ENCODE data around the gene SRP9. TPM values are rescaled to one million over a fixed set of nuclear protein-coding genes. Genes with fewer than 3 reads are reported as not detected.

The SRP9 gene
- total and polyA plus RNA-seq, 2 experiments from 2014 or later = 360 to 414 TPM

GRCh38 chr1:225772323-225772768 lies 5.3 kb upstream of the SRP9 start:
- H2AFZ ChIP-seq = peak overlapping the region; percentile 36
- TF ChIP-seq EZH2 (IDR thresholded peaks at IDR 0.05; ENCODE audit: borderline replicate concordance) = no peak
- TF ChIP-seq, protein P1, sequence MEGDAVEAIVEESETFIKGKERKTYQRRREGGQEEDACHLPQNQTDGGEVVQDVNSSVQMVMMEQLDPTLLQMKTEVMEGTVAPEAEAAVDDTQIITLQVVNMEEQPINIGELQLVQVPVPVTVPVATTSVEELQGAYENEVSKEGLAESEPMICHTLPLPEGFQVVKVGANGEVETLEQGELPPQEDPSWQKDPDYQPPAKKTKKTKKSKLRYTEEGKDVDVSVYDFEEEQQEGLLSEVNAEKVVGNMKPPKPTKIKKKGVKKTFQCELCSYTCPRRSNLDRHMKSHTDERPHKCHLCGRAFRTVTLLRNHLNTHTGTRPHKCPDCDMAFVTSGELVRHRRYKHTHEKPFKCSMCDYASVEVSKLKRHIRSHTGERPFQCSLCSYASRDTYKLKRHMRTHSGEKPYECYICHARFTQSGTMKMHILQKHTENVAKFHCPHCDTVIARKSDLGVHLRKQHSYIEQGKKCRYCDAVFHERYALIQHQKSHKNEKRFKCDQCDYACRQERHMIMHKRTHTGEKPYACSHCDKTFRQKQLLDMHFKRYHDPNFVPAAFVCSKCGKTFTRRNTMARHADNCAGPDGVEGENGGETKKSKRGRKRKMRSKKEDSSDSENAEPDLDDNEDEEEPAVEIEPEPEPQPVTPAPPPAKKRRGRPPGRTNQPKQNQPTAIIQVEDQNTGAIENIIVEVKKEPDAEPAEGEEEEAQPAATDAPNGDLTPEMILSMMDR (IDR thresholded peaks at IDR 0.05; ENCODE audit: poor library complexity) = peak; percentile 92
- H3K36me3 ChIP-seq (replicated peaks; ENCODE audit: insufficient read depth, low read depth) = no peaks in the 10 kb centered on the region

DNA sequence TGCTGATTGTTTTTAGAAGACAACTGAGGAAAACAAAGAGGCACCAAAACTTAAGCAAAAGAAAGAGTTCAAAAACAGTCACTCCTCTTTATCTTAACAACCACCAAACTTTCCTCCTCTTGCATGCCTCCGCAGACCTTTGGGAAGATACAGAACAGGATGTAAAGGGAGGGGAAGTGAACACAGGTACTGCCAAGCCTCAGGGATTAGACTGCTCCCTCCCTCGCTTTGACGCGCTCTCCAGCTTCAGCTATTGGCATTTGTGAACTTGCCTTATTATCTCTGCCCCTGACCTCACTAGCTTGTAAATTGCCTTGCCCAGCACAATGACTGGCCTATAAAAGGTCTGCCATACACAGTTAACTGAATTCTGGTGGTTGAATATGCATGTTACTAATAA lies 4.8 kb upstream of the SRP9 start:
- Histone ChIP-seq H3K36me3 (replicated peaks; ENCODE audit: insufficient read depth, low read depth) (no peaks in the 10 kb centered on the region), H3K79me2 (peaks cover 6% of the 10 kb centered on the region), H4K20me1 (ENCODE audit: insufficient read depth, poor library complexity, severe bottlenecking) (no peaks in the 10 kb centered on the region), H3K4me2 (peak overlapping the region; percentile 49), H3K4me3 (no peak overlapping the region), H3K9me3 (ENCODE audit: low read depth) (no peaks in the 10 kb centered on the region), H3K27ac (peak overlapping the region; percentile 57), H3K9me2 (replicated peaks; ENCODE audit: insufficient read depth) (no peaks in the 10 kb centered on the region), H2AFZ (peak overlapping the region; percentile 1), H3K27me3 (no peaks in the 10 kb centered on the region), H3K4me1 (ENCODE audit: insufficient read depth) (peaks cover 37% of the 10 kb centered on the region)
- TF ChIP-seq, protein P1 (IDR thresholded peaks at IDR 0.05; ENCODE audit: poor library complexity) = no peak
- TF ChIP-seq EZH2phosphoT487 (IDR thresholded peaks at IDR 0.05; ENCODE audit: low read depth, severe bottlenecking, unreplicated experiment) (no peak), EZH2 (IDR thresholded peaks at IDR 0.05; ENCODE audit: borderline replicate concordance) (no peak)
- 38% methylated on average over 4 of the region's 4 CpGs for WGBS (ENCODE audit: low lambda C conversion rate, missing lambda C conversion rate)
- DNase-seq (ENCODE audit: low spot score) = no peak

More at GRCh38 chr1:225772323-225772768, 5.3 kb upstream of the SRP9 start:
- Histone ChIP-seq H3K4me1 (ENCODE audit: insufficient read depth) (peaks cover 42% of the 10 kb centered on the region), H3K9me3 (ENCODE audit: low read depth) (no peaks in the 10 kb centered on the region), H3K4me2 (peak overlapping the region; percentile 49), H3K4me3 (no peak overlapping the region), H4K20me1 (ENCODE audit: insufficient read depth, poor library complexity, severe bottlenecking) (no peaks in the 10 kb centered on the region), H3K27me3 (no peaks in the 10 kb centered on the region), H3K9me2 (replicated peaks; ENCODE audit: insufficient read depth) (no peaks in the 10 kb centered on the region), H3K79me2 (peaks cover 6% of the 10 kb centered on the region), H3K27ac (peak overlapping the region; percentile 70)
- WGBS (ENCODE audit: low lambda C conversion rate, missing lambda C conversion rate) = 15% methylated on average over 5 of the region's 5 CpGs
- DNase-seq (ENCODE audit: low spot score) = peak; percentile 94

DNA sequence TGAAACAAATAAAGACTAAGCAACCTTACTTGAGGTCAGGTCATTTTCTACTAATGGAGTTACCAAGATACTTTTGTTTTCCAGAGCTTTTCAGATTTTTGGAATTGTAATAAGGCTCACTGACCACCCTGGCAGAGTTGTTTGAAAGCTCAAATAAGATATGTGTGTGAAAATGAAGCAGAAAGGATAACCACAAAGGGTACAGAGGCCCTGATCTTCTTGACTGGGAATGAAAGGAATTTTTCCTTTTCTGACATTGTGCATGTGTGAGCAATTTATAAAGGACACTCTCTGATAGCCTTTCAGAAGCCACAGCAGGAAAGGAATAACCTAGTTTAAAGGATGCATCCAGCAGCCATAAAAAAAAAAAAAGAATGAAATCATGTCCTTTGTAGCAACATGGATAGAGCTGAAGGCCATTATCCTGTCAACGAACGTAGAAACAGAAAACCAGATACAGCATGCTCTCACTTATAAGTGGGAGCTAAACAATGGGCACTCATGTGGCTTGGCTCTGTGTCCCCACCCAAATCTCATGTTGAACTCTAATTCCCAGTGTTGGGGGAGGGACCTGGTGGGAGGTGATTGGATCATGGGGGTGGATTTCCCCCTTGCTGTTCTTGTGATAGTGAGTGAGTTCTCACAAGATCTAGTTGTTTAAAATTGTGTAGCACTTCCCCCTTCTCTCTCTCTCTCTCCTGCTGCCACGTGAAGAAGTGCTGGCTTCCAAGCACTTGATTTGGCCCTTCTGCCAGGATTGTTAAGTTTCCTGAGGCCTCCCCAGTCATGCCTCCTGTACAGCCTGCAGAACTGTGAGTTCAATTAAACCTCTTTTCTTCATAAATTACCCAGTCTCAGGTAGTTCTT lies 3.1 kb upstream of the SRP9 start:
- H3K9me3 ChIP-seq (ENCODE audit: low read depth) = no peaks in the 10 kb centered on the region
- H3K4me2 ChIP-seq = no peak overlapping the region
- no peak overlapping the region for H3K27ac ChIP-seq
- no peak for TF ChIP-seq EZH2phosphoT487 (IDR thresholded peaks at IDR 0.05; ENCODE audit: low read depth, severe bottlenecking, unreplicated experiment)
- TF ChIP-seq EZH2 (IDR thresholded peaks at IDR 0.05; ENCODE audit: borderline replicate concordance) = no peak
- no peak overlapping the region for H3K4me3 ChIP-seq
- peaks cover 8% of the 10 kb centered on the region for H4K20me1 ChIP-seq (ENCODE audit: insufficient read depth, poor library complexity, severe bottlenecking)
- H3K9me2 ChIP-seq (replicated peaks; ENCODE audit: insufficient read depth) = no peaks in the 10 kb centered on the region
- WGBS (ENCODE audit: low lambda C conversion rate, missing lambda C conversion rate) = 43% methylated on average over 3 of the region's 3 CpGs
- no peaks in the 10 kb centered on the region for H3K27me3 ChIP-seq
- H3K79me2 ChIP-seq = peaks cover 19% of the 10 kb centered on the region
- H3K4me1 ChIP-seq (ENCODE audit: insufficient read depth) = peaks cover 29% of the 10 kb centered on the region
- no peaks in the 10 kb centered on the region for H3K36me3 ChIP-seq (replicated peaks; ENCODE audit: insufficient read depth, low read depth)
- H2AFZ ChIP-seq = no peak overlapping the region
- no peak for DNase-seq (ENCODE audit: low spot score)

- Histone ChIP-seq H3K27me3 (no peaks in the 10 kb centered on the region), H3K27ac (no peak overlapping the region), H3K9me3 (ENCODE audit: low read depth) (no peaks in the 10 kb centered on the region), H3K4me3 (no peak overlapping the region), H3K36me3 (replicated peaks; ENCODE audit: insufficient read depth, low read depth) (no peaks in the 10 kb centered on the region), H4K20me1 (ENCODE audit: insufficient read depth, poor library complexity, severe bottlenecking) (peaks cover 25% of the 10 kb centered on the region), H3K79me2 (peaks cover 37% of the 10 kb centered on the region), H3K9me2 (replicated peaks; ENCODE audit: insufficient read depth) (no peaks in the 10 kb centered on the region), H3K4me2 (peak overlapping the region; percentile 77), H3K4me1 (ENCODE audit: insufficient read depth) (peaks cover 34% of the 10 kb centered on the region), H2AFZ (no peak overlapping the region)
- TF ChIP-seq, protein P1 (IDR thresholded peaks at IDR 0.05; ENCODE audit: poor library complexity) = no peak
- no peak for TF ChIP-seq EZH2 (IDR thresholded peaks at IDR 0.05; ENCODE audit: borderline replicate concordance)
- TF ChIP-seq EZH2phosphoT487 (IDR thresholded peaks at IDR 0.05; ENCODE audit: low read depth, severe bottlenecking, unreplicated experiment) = no peak
- no peak for DNase-seq (ENCODE audit: low spot score)
- WGBS (ENCODE audit: low lambda C conversion rate, missing lambda C conversion rate) = 94% methylated on average over 4 of the region's 4 CpGs
These were observed 1.3 kb upstream of the SRP9 start for GRCh38 chr1:225776294-225776693.
